Hepatocyte (in vitro differentiated cells): ENCODE measurements around the gene TBC1D5. TPM values are rescaled to one million over a fixed set of nuclear protein-coding genes. Genes with fewer than 3 reads are reported as not detected.

Experiments
- DNase-seq: peaks from one replicate; pipeline ENCODE4 v3.0.0-alpha.2; 2016; ENCODE audit warnings: low spot score
- H2AFZ ChIP-seq: fragments of 200-600 bp; sonication (generic); 2 replicates; pipeline ENCODE4 v1.6.0; 2016; ENCODE audit warnings: antibody characterized with exemption, mild to moderate bottlenecking
- H3K27ac ChIP-seq: fragments of 200-600 bp; sonication (generic); 2 replicates; pipeline ENCODE4 v1.5.1; 2016; ENCODE audit warnings: mild to moderate bottlenecking
- H3K27me3 ChIP-seq: fragments of 200-600 bp; sonication (generic); 2 replicates; pipeline ENCODE4 v1.6.1; 2016
- H3K36me3 ChIP-seq: fragments of 200-600 bp; sonication (generic); replicated peaks from 2 replicates; pipeline ENCODE4 v1.5.1; 2016; ENCODE audit warnings: low read depth; ENCODE audit not compliant: insufficient read depth
- H3K4me1 ChIP-seq: fragments of 200-600 bp; sonication (generic); 2 replicates; pipeline ENCODE4 v1.5.1; 2016; ENCODE audit warnings: mild to moderate bottlenecking, moderate library complexity; ENCODE audit not compliant: insufficient read depth
- H3K4me2 ChIP-seq: fragments of 200-600 bp; sonication (generic); 2 replicates; pipeline ENCODE4 v1.6.0; 2016
- H3K4me3 ChIP-seq: fragments of 200-600 bp; sonication (generic); 2 replicates; pipeline ENCODE4 v1.5.1; 2016; ENCODE audit warnings: mild to moderate bottlenecking
- H3K79me2 ChIP-seq: fragments of 200-600 bp; sonication (generic); 2 replicates; pipeline ENCODE4 v1.6.0; 2017; ENCODE audit warnings: mild to moderate bottlenecking
- H3K9me2 ChIP-seq: fragments of 200-600 bp; sonication (generic); replicated peaks from 2 replicates; pipeline ENCODE4 v1.6.0; 2017; ENCODE audit warnings: mild to moderate bottlenecking; ENCODE audit not compliant: insufficient read depth
- H3K9me3 ChIP-seq: fragments of 200-600 bp; sonication (generic); 2 replicates; pipeline ENCODE4 v1.5.1; 2016; ENCODE audit warnings: low read depth, mild to moderate bottlenecking
- H4K20me1 ChIP-seq: fragments of 200-600 bp; sonication (generic); 2 replicates; pipeline ENCODE4 v1.6.0; 2016; ENCODE audit warnings: mild to moderate bottlenecking; ENCODE audit not compliant: insufficient read depth, poor library complexity, severe bottlenecking
- CTCF ChIP-seq: fragments of 200-600 bp; sonication (generic); IDR thresholded peaks from 2 replicates; pipeline ENCODE4 v1.5.1; 2016; ENCODE audit warnings: antibody characterized with exemption, mild to moderate bottlenecking; ENCODE audit not compliant: poor library complexity
- EZH2 ChIP-seq: fragments of 200-600 bp; sonication (generic); IDR thresholded peaks from 2 replicates; pipeline ENCODE4 v1.6.1; 2016; ENCODE audit warnings: antibody characterized with exemption, mild to moderate bottlenecking, borderline replicate concordance
- EZH2phosphoT487 ChIP-seq: fragments of 200-600 bp; sonication (generic); IDR thresholded peaks from one replicate; pipeline ENCODE4 v1.6.1; 2018; ENCODE audit warnings: antibody characterized with exemption, mild to moderate bottlenecking, low read depth, moderate library complexity; ENCODE audit not compliant: unreplicated experiment, severe bottlenecking
- WGBS: methylation state at CpG from one replicate; pipeline ENCODE4 v1.1.6; 2016; ENCODE audit warnings: low lambda C conversion rate; ENCODE audit errors: missing lambda C conversion rate; 5-methylcytosine and 5-hydroxymethylcytosine counted together
- polyA plus RNA-seq: library from polyadenylated mRNA; unstranded; fragments of >200 nt; fragmentation: Nextera tagmentation; extraction: Ambion mirVana; gene quantifications from 2 replicates; pipeline ENCODE4 v1.2.1, GENCODE V29; 2016
- total RNA-seq: library from RNA; depleted of rRNA; stranded (reverse); fragments of >200 nt; gene quantifications from 2 replicates; pipeline ENCODE4 v1.2.3, GENCODE V29; 2014

The TBC1D5 gene
- total and polyA plus RNA-seq, 2 experiments from 2014 or later, result 17.0 to 64.2 TPM

- no peak overlapping the region for H2AFZ ChIP-seq
- H3K79me2 ChIP-seq, result no peaks in the 10 kb centered on the region
- no peak overlapping the region for H3K4me3 ChIP-seq
- H3K27me3 ChIP-seq, result no peaks in the 10 kb centered on the region
- H3K9me3 ChIP-seq, result no peaks in the 10 kb centered on the region
- H3K4me2 ChIP-seq, result peak overlapping the region; percentile 28
- no peaks in the 10 kb centered on the region for H4K20me1 ChIP-seq
- no peak for DNase-seq
- H3K4me1 ChIP-seq, result peaks cover 4% of the 10 kb centered on the region
- no peak overlapping the region for H3K27ac ChIP-seq
- 57% methylated on average over 3 of the region's 3 CpGs for WGBS
- H3K9me2 ChIP-seq, result no peaks in the 10 kb centered on the region
- H3K36me3 ChIP-seq, result no peaks in the 10 kb centered on the region
- no peak for TF ChIP-seq CTCF
- no peak for TF ChIP-seq EZH2
- TF ChIP-seq EZH2phosphoT487, result no peak
Measured at GRCh38 chr3:17459470-17459993, 282.9 kb downstream of the TBC1D5 start.

GRCh38 chr3:17456650-17457049, 285.8 kb downstream of the TBC1D5 start:
- H3K4me2 ChIP-seq, result no peak overlapping the region
- no peaks in the 10 kb centered on the region for H3K27me3 ChIP-seq
- 83% methylated on average over 1 of the region's 1 CpG for WGBS
- H3K4me3 ChIP-seq, result no peak overlapping the region
- H3K4me1 ChIP-seq, result peaks cover 4% of the 10 kb centered on the region
- no peak overlapping the region for H3K27ac ChIP-seq
- no peaks in the 10 kb centered on the region for H4K20me1 ChIP-seq
- TF ChIP-seq EZH2, result no peak
- no peak for TF ChIP-seq EZH2phosphoT487
- no peak for TF ChIP-seq CTCF
- no peaks in the 10 kb centered on the region for H3K9me2 ChIP-seq
- H3K79me2 ChIP-seq, result no peaks in the 10 kb centered on the region
- no peak for DNase-seq
- H2AFZ ChIP-seq, result no peak overlapping the region
- H3K9me3 ChIP-seq, result no peaks in the 10 kb centered on the region
- no peaks in the 10 kb centered on the region for H3K36me3 ChIP-seq

GRCh38 chr3:17456046-17456445, 286.4 kb downstream of the TBC1D5 start:
- no peak overlapping the region for H3K27ac ChIP-seq
- TF ChIP-seq EZH2phosphoT487 (no peak), CTCF (no peak), EZH2 (no peak)
- no peaks in the 10 kb centered on the region for H3K9me2 ChIP-seq

GRCh38 chr3:17444865-17445264, 297.6 kb downstream of the TBC1D5 start:
- no peaks in the 10 kb centered on the region for H3K4me1 ChIP-seq
- no peaks in the 10 kb centered on the region for H4K20me1 ChIP-seq
- no peak overlapping the region for H2AFZ ChIP-seq
- TF ChIP-seq EZH2 (no peak), CTCF (no peak), EZH2phosphoT487 (no peak)
- H3K27ac ChIP-seq, result no peak overlapping the region
- H3K27me3 ChIP-seq, result no peaks in the 10 kb centered on the region
- no peaks in the 10 kb centered on the region for H3K36me3 ChIP-seq
- H3K4me2 ChIP-seq, result no peak overlapping the region
- no peaks in the 10 kb centered on the region for H3K9me2 ChIP-seq
- no peak for DNase-seq
- H3K9me3 ChIP-seq, result no peaks in the 10 kb centered on the region
- no peaks in the 10 kb centered on the region for H3K79me2 ChIP-seq
- no peak overlapping the region for H3K4me3 ChIP-seq

More at GRCh38 chr3:17456046-17456445, 286.4 kb downstream of the TBC1D5 start:
- Histone ChIP-seq H3K27me3 (no peaks in the 10 kb centered on the region), H3K4me2 (no peak overlapping the region), H3K9me3 (no peaks in the 10 kb centered on the region), H4K20me1 (no peaks in the 10 kb centered on the region), H3K36me3 (no peaks in the 10 kb centered on the region), H2AFZ (no peak overlapping the region), H3K4me1 (peaks cover 4% of the 10 kb centered on the region), H3K79me2 (no peaks in the 10 kb centered on the region), H3K4me3 (no peak overlapping the region)
- DNase-seq, result no peak
